OCI-LY7 (cell line): ENCODE data around the gene C1orf159. TPM values are rescaled to one million over a fixed set of nuclear protein-coding genes. Genes with fewer than 3 reads are reported as not detected.

Source experiments
- BruUV-seq: library from RNA; stranded (reverse); fragments of 400-500 nt; replicated peaks from 2 replicates; lab custom pipeline; 2021; lab: Mats Ljungman, UMichigan
- CTCF ChIA-PET: fragments of 300-600 bp; sonication (Branson Sonifier 250); formaldehyde crosslinking; loops from one replicate; lab custom pipeline; 2022; ENCODE audit warnings: antibody characterized with exemption; ENCODE audit not compliant: unreplicated experiment; lab: Charles Lee
- POLR2A ChIA-PET: fragments of 300-600 bp; sonication (Branson Sonifier 250); formaldehyde crosslinking; loops from one replicate; lab custom pipeline; 2022; ENCODE audit warnings: antibody characterized with exemption; lab: Charles Lee
- DNase-seq: peaks from one replicate; pipeline ENCODE4 v3.0.0-alpha.2; 2015; ENCODE audit warnings: low spot score
- H2AFZ ChIP-seq: fragments of 200-600 bp; sonication (generic), shearing (Covaris generic); 2 replicates; pipeline ENCODE4 v1.6.1; 2014; ENCODE audit warnings: mild to moderate bottlenecking, antibody characterized with exemption, low read length, moderate library complexity
- H3K27ac ChIP-seq: fragments of 200-600 bp; sonication (generic); 2 replicates; pipeline ENCODE4 v1.5.1; 2014; ENCODE audit warnings: mixed run types, low read depth, mild to moderate bottlenecking, moderate library complexity, low read length, inconsistent platforms; ENCODE audit not compliant: poor library complexity, severe bottlenecking
- H3K36me3 ChIP-seq: fragments of 200-600 bp; sonication (generic); 2 replicates; pipeline ENCODE4 v1.6.1; 2014; ENCODE audit warnings: mild to moderate bottlenecking, antibody characterized with exemption, low read length, moderate library complexity, mixed read lengths; ENCODE audit not compliant: insufficient read depth
- H3K4me1 ChIP-seq: fragments of 200-600 bp; sonication (generic); 2 replicates; pipeline ENCODE4 v1.5.1; 2014; ENCODE audit warnings: mild to moderate bottlenecking, low read length; ENCODE audit not compliant: insufficient read depth, poor library complexity, severe bottlenecking
- H3K4me2 ChIP-seq: fragments of 200-600 bp; sonication (generic); 2 replicates; pipeline ENCODE4 v1.6.1; 2014; ENCODE audit warnings: mild to moderate bottlenecking, low read length
- H3K4me3 ChIP-seq: fragments of 200-600 bp; sonication (generic); 2 replicates; pipeline ENCODE4 v1.5.1; 2014; ENCODE audit warnings: mild to moderate bottlenecking, low read depth, low read length; ENCODE audit not compliant: poor library complexity, severe bottlenecking
- H3K79me2 ChIP-seq: fragments of 200-600 bp; sonication (generic); 2 replicates; pipeline ENCODE4 v1.6.1; 2016; ENCODE audit warnings: low read depth, mild to moderate bottlenecking, low read length, moderate library complexity, mixed read lengths; ENCODE audit not compliant: insufficient read depth
- H3K9me2 ChIP-seq: fragments of 200-600 bp; sonication (generic); 2 replicates; pipeline ENCODE4 v1.6.1; 2016; ENCODE audit warnings: mild to moderate bottlenecking, low read length, mixed read lengths; ENCODE audit not compliant: insufficient read depth
- H3K9me3 ChIP-seq: fragments of 200-600 bp; sonication (generic); 2 replicates; pipeline ENCODE4 v1.6.1; 2014; ENCODE audit warnings: mild to moderate bottlenecking, mixed run types, low read length, mixed read lengths
- H4K20me1 ChIP-seq: fragments of 200-600 bp; sonication (generic); 2 replicates; pipeline ENCODE4 v1.6.1; 2014; ENCODE audit warnings: mild to moderate bottlenecking, antibody characterized with exemption, low read length, moderate library complexity, mixed read lengths; ENCODE audit not compliant: insufficient read depth
- EZH2phosphoT487 ChIP-seq: fragments of 200-600 bp; sonication (generic); IDR thresholded peaks from 2 replicates; pipeline ENCODE4 v1.6.1; 2018; ENCODE audit warnings: low read depth, borderline replicate concordance, mild to moderate bottlenecking, mixed run types, antibody characterized with exemption, low read length, moderate library complexity, mixed read lengths
- intact Hi-C: fragments of 100-400 bp; cut with micrococcal nuclease; formaldehyde crosslinking; loops from one replicate; pipeline ENCODE4 v1.10.0; 2022; ENCODE audit not compliant: unreplicated experiment
- total RNA-seq, 2 experiments: library from RNA; depleted of rRNA in 1 of 2; stranded (reverse); fragments of >200 nt in 1 of 2; shearing (Covaris generic) in 1 of 2; gene quantifications; 2 replicates each; pipeline ENCODE4 v1.2.3, GENCODE V29; 2014 to 2022
- TF ChIP-seq, protein P1 (sequence below): fragments of 200-600 bp; sonication (generic); conservative IDR thresholded peaks from 2 replicates; pipeline ENCODE4 v1.5.1; 2014; ENCODE audit warnings: mild to moderate bottlenecking, antibody characterized with exemption, low read length, moderate library complexity, mixed read lengths

The C1orf159 gene
- total RNA-seq, 2 experiments from 2014 or later, result 24.5 to 27.6 TPM

DNA sequence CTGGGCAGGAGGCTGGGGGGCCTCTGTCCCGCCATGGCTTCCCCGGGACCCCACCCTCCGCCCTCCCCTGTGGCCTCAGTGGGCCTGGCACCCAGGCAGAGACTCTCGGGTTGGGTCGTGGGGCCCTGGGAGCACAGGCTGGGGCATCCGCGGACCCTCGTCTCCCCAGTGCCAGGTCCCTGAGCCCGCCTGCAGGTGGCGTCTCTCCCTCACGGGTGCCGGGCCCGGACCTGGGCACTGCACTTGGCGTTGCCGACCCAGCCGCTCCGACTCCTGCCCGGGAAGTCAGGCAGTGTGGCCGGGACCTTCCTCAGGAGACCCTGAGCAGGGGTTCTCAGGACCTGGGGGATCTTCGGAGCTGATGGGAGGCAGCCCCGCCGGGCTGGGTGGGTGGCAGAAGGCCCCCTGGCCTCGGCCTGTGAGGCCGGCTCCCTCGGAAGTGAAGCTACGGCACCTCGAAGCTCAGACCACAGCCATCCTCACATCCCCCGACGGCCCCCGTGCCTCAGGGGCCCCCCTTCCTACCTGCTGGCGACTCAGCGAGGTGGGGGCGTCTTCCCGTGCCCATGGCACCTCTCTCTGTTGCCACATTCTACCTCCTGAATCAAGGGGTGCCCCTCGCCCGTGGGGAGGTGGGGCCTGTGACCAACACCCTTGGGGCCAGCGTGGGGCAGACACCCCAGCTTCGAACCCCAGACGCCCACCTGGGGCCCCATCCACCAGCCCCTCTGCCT is 6.4 kb upstream of the C1orf159 start:
- Histone ChIP-seq H3K9me2 (no peaks in the 10 kb centered on the region), H3K79me2 (no peaks in the 10 kb centered on the region), H3K4me3 (peak overlapping the region; percentile 15), H3K4me1 (no peaks in the 10 kb centered on the region), H3K4me2 (peak overlapping the region; percentile 53), H3K9me3 (no peaks in the 10 kb centered on the region), H3K36me3 (no peaks in the 10 kb centered on the region), H4K20me1 (no peaks in the 10 kb centered on the region), H2AFZ (peak overlapping the region; percentile 55; the same call in 1 of the 2 replicates), H3K27ac (no peak overlapping the region)
- peak; percentile 81 for DNase-seq
- intact Hi-C loops, result loop anchor here (1.0 to 2.0 kb wide), 3 partner anchors 91 to 171 kb away; no protein-coding TSS in a partner anchor
- CTCF ChIA-PET, result interaction anchor here (0.7 kb wide), 1 partner anchor 151 kb away, joined by 11 read pairs; the partner anchor contains the start of gene UBE2J2
- no peak for TF ChIP-seq EZH2phosphoT487
- TF ChIP-seq, protein P1, sequence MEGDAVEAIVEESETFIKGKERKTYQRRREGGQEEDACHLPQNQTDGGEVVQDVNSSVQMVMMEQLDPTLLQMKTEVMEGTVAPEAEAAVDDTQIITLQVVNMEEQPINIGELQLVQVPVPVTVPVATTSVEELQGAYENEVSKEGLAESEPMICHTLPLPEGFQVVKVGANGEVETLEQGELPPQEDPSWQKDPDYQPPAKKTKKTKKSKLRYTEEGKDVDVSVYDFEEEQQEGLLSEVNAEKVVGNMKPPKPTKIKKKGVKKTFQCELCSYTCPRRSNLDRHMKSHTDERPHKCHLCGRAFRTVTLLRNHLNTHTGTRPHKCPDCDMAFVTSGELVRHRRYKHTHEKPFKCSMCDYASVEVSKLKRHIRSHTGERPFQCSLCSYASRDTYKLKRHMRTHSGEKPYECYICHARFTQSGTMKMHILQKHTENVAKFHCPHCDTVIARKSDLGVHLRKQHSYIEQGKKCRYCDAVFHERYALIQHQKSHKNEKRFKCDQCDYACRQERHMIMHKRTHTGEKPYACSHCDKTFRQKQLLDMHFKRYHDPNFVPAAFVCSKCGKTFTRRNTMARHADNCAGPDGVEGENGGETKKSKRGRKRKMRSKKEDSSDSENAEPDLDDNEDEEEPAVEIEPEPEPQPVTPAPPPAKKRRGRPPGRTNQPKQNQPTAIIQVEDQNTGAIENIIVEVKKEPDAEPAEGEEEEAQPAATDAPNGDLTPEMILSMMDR, result peak; percentile 83
- no TSS peak for BruUV-seq
- POLR2A ChIA-PET, result no interaction called here

DNA sequence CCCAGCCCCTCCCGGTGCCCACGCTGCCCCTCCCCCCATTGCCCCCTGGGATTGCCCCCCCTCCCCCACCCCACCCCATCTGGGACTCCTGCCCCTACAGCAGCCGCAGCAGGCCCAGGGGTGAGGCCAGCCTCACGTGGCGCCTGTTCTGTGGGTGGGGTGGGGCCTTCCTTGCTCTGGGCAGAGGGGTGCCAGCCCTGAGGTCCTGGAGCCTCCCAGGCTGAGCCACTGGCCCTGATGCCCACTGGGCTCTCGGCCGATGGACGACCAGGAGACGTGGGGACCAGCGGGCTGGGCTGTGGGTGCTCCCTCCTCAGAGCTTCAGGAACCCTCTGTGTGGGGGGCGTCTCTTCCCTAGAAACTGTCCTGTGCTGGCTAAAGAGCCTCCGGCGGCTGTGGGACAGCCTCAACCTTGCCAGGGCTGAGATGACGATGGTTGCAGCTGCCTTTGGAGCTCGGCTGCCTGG is 5.8 kb upstream of the C1orf159 start:
- POLR2A ChIA-PET, result interaction anchor here (0.6 kb wide), 1 partner anchor 150 kb away, joined by 3 read pairs; no protein-coding TSS in a partner anchor
- no TSS peak for BruUV-seq
- DNase-seq, result no peak

More for the DNA sequence above, 5.8 kb upstream of the C1orf159 start:
- Histone ChIP-seq H3K9me3 (no peaks in the 10 kb centered on the region), H2AFZ (no peak overlapping the region), H3K27ac (no peak overlapping the region), H3K9me2 (no peaks in the 10 kb centered on the region), H4K20me1 (no peaks in the 10 kb centered on the region), H3K4me1 (no peaks in the 10 kb centered on the region), H3K79me2 (no peaks in the 10 kb centered on the region), H3K36me3 (no peaks in the 10 kb centered on the region), H3K4me2 (no peak overlapping the region), H3K4me3 (no peak overlapping the region)
- intact Hi-C loops, result loop anchor here (1.0 to 2.0 kb wide), 3 partner anchors 91 to 171 kb away; no protein-coding TSS in a partner anchor
- CTCF ChIA-PET, result no interaction called here
- TF ChIP-seq, protein P1, result no peak
- no peak for TF ChIP-seq EZH2phosphoT487
